Ovary (tissue), 9 donors: ENCODE results near the gene ELOA. TPM values are rescaled to one million over a fixed set of nuclear protein-coding genes. Genes with fewer than 3 reads are reported as not detected.
"Not testable (repeated sequence)": the region's sequence is repeated elsewhere in the genome, so short reads cannot be mapped to it uniquely, and the experiment has no call there.

Source experiments
- DNase-seq, 5 donors: peaks; one replicate each; pipeline ENCODE4 v3.0.0-alpha.2; 2019 to 2020
- H3K27ac ChIP-seq, 2 donors: fragments of 200-600 bp; one replicate each; pipeline versions ENCODE4 v1.5.1 to v1.8.0; 2019 to 2022
- H3K27me3 ChIP-seq: fragments of 200-600 bp; one replicate; pipeline ENCODE4 v1.8.0; 2022
- H3K36me3 ChIP-seq: fragments of 200-600 bp; sonication (generic); one replicate; pipeline ENCODE4 v1.5.1; 2019
- H3K4me1 ChIP-seq: one replicate; pipeline ENCODE4 v1.8.1; 2013; ENCODE audit warnings: mild to moderate bottlenecking, moderate library complexity; ENCODE audit not compliant: insufficient read depth
- H3K4me3 ChIP-seq: fragments of 200-600 bp; sonication (generic); one replicate; pipeline ENCODE4 v1.5.1; 2017
- H3K9me3 ChIP-seq, 2 donors: fragments of 200-600 bp in 1 of 2; sonication (generic) in 1 of 2; one replicate each; pipeline versions ENCODE4 v1.5.1 to v1.8.1; 2013 to 2019; ENCODE audit warnings: mild to moderate bottlenecking in 1 of 2, moderate library complexity in 1 of 2
- CTCF ChIP-seq, 3 donors: fragments of 450-650 bp in 2 of 3; fragments of 200-600 bp in 1 of 3; IDR thresholded peaks; one replicate each; pipeline versions ENCODE4 v1.5.1 to v1.8.0; 2016 to 2022; ENCODE audit warnings: antibody characterized with exemption in 3 of 3, mild to moderate bottlenecking in 1 of 3
- EP300 ChIP-seq: sonication (generic); formaldehyde crosslinking; IDR thresholded peaks from one replicate; pipeline ENCODE4 v1.6.1; 2017; ENCODE audit warnings: antibody characterized with exemption
- POLR2A ChIP-seq: fragments of 450-650 bp; IDR thresholded peaks from one replicate; pipeline ENCODE4 v1.6.1; 2017; ENCODE audit warnings: antibody characterized with exemption, mild to moderate bottlenecking, moderate library complexity
- WGBS, 3 donors: extraction: QIAGEN DNeasy Blood & Tissue Kit in 1 of 3; methylation state at CpG; one replicate each; pipeline versions ENCODE4 v1.1.5 to v1.1.7; 2013 to 2017; 5-methylcytosine and 5-hydroxymethylcytosine counted together
- intact Hi-C, 4 donors: fragments of 100-400 bp; cut with DNase I; formaldehyde crosslinking; loops; one replicate each; pipeline versions ENCODE4 v1.11.0 to v1.15.1; 2022 to 2023
- polyA plus RNA-seq, 2 donors: library from polyadenylated mRNA; stranded (reverse); fragments of 200-250 nt in 1 of 2; fragments of 350-450 nt in 1 of 2; fragmentation: Illumina TruSeq in 1 of 2; extraction: RNeasy Lipid Tissue Mini Kit (QIAGEN cat#74804) in 1 of 2; gene quantifications; one replicate each; pipeline ENCODE4 v1.2.3, GENCODE V29; 2013 to 2014
- total RNA-seq, 7 donors: library from RNA; depleted of rRNA in 2 of 7; stranded (reverse); fragments of >200 nt in 2 of 7; fragmentation: NEBNext Ultra II Directional in 3 of 7; extraction: Animal tissue kit (Norgen Biotek cat#: 25700) in 3 of 7; gene quantifications; one replicate each; pipeline versions ENCODE4 v1.1.0 to v1.2.4, GENCODE V29; 2016 to 2023
- donor health status: DM: no; HTN: no; CAD: no; lungs with moderate emphysema.
- donor health status: DM: no; HTN: no; CAD: no.
- donor health status: Bipolar disorder and iron deficiency.
- donor health status: DM: yes; HTN: yes; CAD: no.
- donor health status: DM: no; HTN: no; CAD: no.
- donor health status: DM: yes; HTN: yes; CAD: no.

Gene ELOA
- total and polyA plus RNA-seq, 9 donors, result 13.0 to 38.0 (median 27.3) TPM

DNA sequence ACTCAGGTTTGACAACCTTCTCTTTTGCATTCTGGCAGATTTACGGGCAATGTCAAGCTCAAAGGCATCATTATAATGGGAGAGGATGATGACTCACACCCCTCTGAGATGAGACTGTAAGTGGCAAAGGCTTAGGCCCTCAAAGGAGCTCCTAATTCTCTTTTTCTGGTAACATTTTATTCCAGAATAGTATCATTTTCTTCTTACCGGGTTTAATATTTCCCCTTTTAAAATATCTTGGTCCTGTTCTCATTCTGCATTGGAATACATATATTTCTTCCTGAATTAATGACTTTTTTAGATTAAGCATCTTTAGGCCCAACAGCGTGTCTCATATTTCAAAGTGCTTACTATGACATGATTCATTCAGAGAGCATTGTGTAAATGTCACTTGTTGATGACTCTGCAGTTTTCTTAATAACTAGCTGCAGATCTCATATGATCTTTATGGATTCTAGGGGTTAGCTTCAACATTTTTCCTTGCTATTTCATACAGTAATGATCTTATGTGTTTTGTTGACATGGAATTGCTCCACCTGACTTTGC is 36.6 kb downstream of the ELOA start:
- TF ChIP-seq EP300 (no peak), CTCF (IDR thresholded peaks at IDR 0.05) (no peak), POLR2A (no peak)
- Histone ChIP-seq H3K4me3 (no peak overlapping the region), H3K9me3 (no peaks in the 10 kb centered on the region), H3K27me3 (no peaks in the 10 kb centered on the region), H3K27ac (no peak overlapping the region), H3K36me3 (no peaks in the 10 kb centered on the region), H3K4me1 (peaks cover 9% of the 10 kb centered on the region)
- 73 to 82% (median 75%) methylated on average over 3 of the region's 3 CpGs for WGBS, 3 donors
- intact Hi-C loops, result loop anchor here in 2 of 4 donors (5.0 to 10.0 kb wide), 3 partner anchors 87 to 235 kb away; partner anchors contain the start of gene FUCA1 (in 1 of the 2)
- DNase-seq, result no peak

DNA sequence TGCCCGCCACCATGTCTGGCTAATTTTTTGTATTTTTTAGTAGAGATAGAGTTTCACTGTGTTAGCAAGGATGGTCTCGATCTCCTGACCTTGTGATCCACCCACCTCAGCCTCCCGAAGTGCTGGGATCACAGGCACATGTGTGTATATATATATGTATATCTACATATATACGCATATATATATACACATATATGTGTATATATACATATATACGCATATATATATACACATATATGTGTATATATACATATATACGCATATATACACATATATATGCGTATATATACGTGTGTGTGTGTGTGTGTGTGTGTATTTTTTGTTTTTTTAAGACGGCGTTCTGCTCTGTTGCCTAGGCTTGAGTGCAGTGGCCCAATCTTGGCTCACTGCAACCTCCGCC is 39.9 kb downstream of the ELOA start:
- H3K4me1 ChIP-seq, H3K27me3 ChIP-seq, H3K4me3 ChIP-seq, H3K36me3 ChIP-seq, H3K9me3 ChIP-seq, DNase-seq, intact Hi-C loops, H3K27ac ChIP-seq: not testable (repeated sequence)
- 90 to 92% (median 91%) methylated on average over 11 of the region's 11 CpGs for WGBS, 3 donors

DNA sequence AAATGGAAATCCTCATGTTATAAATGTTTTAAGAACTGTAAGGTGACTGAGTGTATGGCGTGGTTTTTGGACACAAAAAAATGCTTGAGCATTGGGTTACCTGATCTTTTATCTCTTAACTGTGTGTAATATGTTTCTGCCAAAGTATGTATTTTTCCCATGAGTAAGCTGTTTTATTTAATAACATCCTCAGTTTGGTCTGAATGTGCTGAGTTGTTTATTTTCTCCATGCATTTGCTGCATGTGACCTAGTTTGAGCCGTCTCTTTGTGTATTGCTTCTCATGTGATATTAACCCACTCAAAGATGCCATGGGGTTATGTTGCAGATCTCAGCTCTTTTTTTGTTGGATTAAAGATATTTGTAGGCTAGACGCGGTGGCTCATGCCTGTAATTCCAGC is 41.6 kb downstream of the ELOA start:
- H3K4me3 ChIP-seq, result no peak overlapping the region
- WGBS, 3 donors, result 59 to 73% (median 66%) methylated on average over 4 of the region's 4 CpGs
- no peaks in the 10 kb centered on the region for H3K36me3 ChIP-seq
- intact Hi-C loops, result no loop called here
- no peaks in the 10 kb centered on the region for H3K4me1 ChIP-seq
- TF ChIP-seq CTCF (IDR thresholded peaks at IDR 0.05) (no peak), EP300 (no peak), POLR2A (no peak)
- H3K27ac ChIP-seq, result no peak overlapping the region
- no peak for DNase-seq
- H3K9me3 ChIP-seq, result no peaks in the 10 kb centered on the region
- H3K27me3 ChIP-seq, result no peaks in the 10 kb centered on the region

- Histone ChIP-seq H3K36me3 (no peaks in the 10 kb centered on the region), H3K9me3 (no peaks in the 10 kb centered on the region), H3K27ac (no peak overlapping the region), H3K27me3 (no peaks in the 10 kb centered on the region), H3K4me3 (no peak overlapping the region), H3K4me1 (peaks cover 16% of the 10 kb centered on the region)
- intact Hi-C loops, result no loop called here
- no peak for TF ChIP-seq POLR2A
- TF ChIP-seq CTCF (IDR thresholded peaks at IDR 0.05), result no peak
- no peak for TF ChIP-seq EP300
- DNase-seq, result no peak
- 89 to 96% (median 90%) methylated on average over 3 of the region's 3 CpGs for WGBS, 3 donors
These were observed 44.4 kb downstream of the ELOA start for GRCh38 chr1:23787701-23788100.

- H3K36me3 ChIP-seq, result no peaks in the 10 kb centered on the region
- 91 to 96% (median 94%) methylated on average over 3 of the region's 3 CpGs for WGBS, 3 donors
These were observed 45.4 kb downstream of the ELOA start for GRCh38 chr1:23788695-23789094.

More at GRCh38 chr1:23788695-23789094, 45.4 kb downstream of the ELOA start:
- no peaks in the 10 kb centered on the region for H3K27me3 ChIP-seq
- no peak for DNase-seq
- H3K27ac ChIP-seq, result no peak overlapping the region
- H3K4me1 ChIP-seq, result peaks cover 16% of the 10 kb centered on the region
- no peak for TF ChIP-seq CTCF (IDR thresholded peaks at IDR 0.05)
- TF ChIP-seq POLR2A, result no peak
- TF ChIP-seq EP300, result no peak
- intact Hi-C loops, result no loop called here
- no peak overlapping the region for H3K4me3 ChIP-seq
- no peaks in the 10 kb centered on the region for H3K9me3 ChIP-seq
